A549 (cell line): ENCODE data around the gene FTH1. TPM values are rescaled to one million over a fixed set of nuclear protein-coding genes. Genes with fewer than 3 reads are reported as not detected.

Experiments
- ATAC-seq, 2 experiments: fragments of 200-7000 bp in 1 of 2; fragments of >200 bp in 1 of 2; cut with Nextera tagmentation in 1 of 2; cut with Tn5 transposase in 1 of 2; 3 replicates each; pipeline versions ENCODE4 v1.8.0 to v1.9.1; 2018 to 2020; ENCODE audit warnings: mild to moderate bottlenecking in 1 of 2, moderate library complexity in 1 of 2
- CTCF ChIA-PET: fragments of 300-600 bp; sonication (Branson Sonifier 250); formaldehyde crosslinking; extraction: SDS; loops from one replicate; lab custom pipeline; 2021; ENCODE audit warnings: antibody characterized with exemption, inconsistent platforms; lab: Yijun Ruan, JAX
- POLR2A ChIA-PET: fragments of 350-600 bp; formaldehyde crosslinking; extraction: SDS; loops from one replicate; lab custom pipeline; 2021; ENCODE audit warnings: antibody characterized with exemption, inconsistent platforms; lab: Yijun Ruan, JAX
- DNase-seq, 2 experiments: peaks; one replicate each; pipeline versions ENCODE4 v3.0.0 to v3.0.0-alpha.2; 2011 to 2016; ENCODE audit warnings: low read depth in 1 of 2, low spot score in 1 of 2
- FAIRE-seq: peaks from 2 replicates; lab custom pipeline; 2011; peaks lifted over from hg19 to GRCh38; lab: Jason Lieb, UNC
- H3K27ac ChIP-seq, 2 experiments: fragments of >200 bp; sonication (Bioruptor Twin); formaldehyde crosslinking; 3 replicates each; pipeline ENCODE4 v1.5.1; 2016 to 2017
- H3K4me1 ChIP-seq: fragments of >200 bp; sonication (Bioruptor Twin); formaldehyde crosslinking; 3 replicates; pipeline ENCODE4 v1.6.1; 2016
- H3K4me2 ChIP-seq: fragments of >200 bp; sonication (Bioruptor Twin); formaldehyde crosslinking; 3 replicates; pipeline ENCODE4 v1.6.1; 2016
- H3K4me3 ChIP-seq: fragments of >200 bp; sonication (Bioruptor Twin); formaldehyde crosslinking; 3 replicates; pipeline ENCODE4 v1.5.1; 2016
- H3K9me3 ChIP-seq: fragments of >200 bp; sonication (Bioruptor Twin); formaldehyde crosslinking; 3 replicates; pipeline ENCODE4 v1.6.1; 2016
- CBX2 ChIP-seq: fragments of 200-600 bp; sonication (generic); IDR thresholded peaks from 2 replicates; pipeline ENCODE4 v1.6.1; 2016; ENCODE audit warnings: low read depth, mild to moderate bottlenecking, borderline replicate concordance
- CEBPB ChIP-seq, 2 experiments: fragments of >200 bp in 1 of 2; sonication (Bioruptor Twin) in 1 of 2; formaldehyde crosslinking in 1 of 2; IDR thresholded peaks; 2 replicates each; pipeline ENCODE4 v1.6.1; 2012 to 2016
- EHF ChIP-seq: fragments of 250-450 bp; sonication (Bioruptor Pico); IDR thresholded peaks from 2 replicates; pipeline ENCODE4 v1.5.0; 2020; ENCODE audit warnings: mild to moderate bottlenecking
- EHMT2 ChIP-seq: fragments of 200-600 bp; sonication (generic); IDR thresholded peaks from 2 replicates; pipeline ENCODE4 v1.6.1; 2016; ENCODE audit warnings: antibody characterized with exemption, low read depth, mild to moderate bottlenecking, moderate library complexity
- EP300 ChIP-seq, 2 experiments: fragments of >200 bp; sonication (Bioruptor Twin); formaldehyde crosslinking; IDR thresholded peaks; 2 replicates in 1 of 2; 3 replicates in 1 of 2; pipeline ENCODE4 v1.6.1; 2016 to 2017
- FOSB ChIP-seq: fragments of 250-450 bp; sonication (Bioruptor Pico); IDR thresholded peaks from 2 replicates; pipeline ENCODE4 v1.5.0; 2020; ENCODE audit warnings: mild to moderate bottlenecking, moderate library complexity
- FOXS1 ChIP-seq: fragments of 250-450 bp; sonication (Bioruptor Pico); IDR thresholded peaks from 2 replicates; pipeline ENCODE4 v1.5.0; 2020; ENCODE audit warnings: mild to moderate bottlenecking, moderate library complexity
- JUN ChIP-seq, 2 experiments: fragments of >200 bp; sonication (Bioruptor Twin); formaldehyde crosslinking; IDR thresholded peaks; 2 replicates in 1 of 2; 3 replicates in 1 of 2; pipeline ENCODE4 v1.6.1; 2016 to 2017
- KDM1A ChIP-seq: fragments of 200-600 bp; sonication (generic); IDR thresholded peaks from 2 replicates; pipeline ENCODE4 v1.6.1; 2016; ENCODE audit warnings: low read depth, mild to moderate bottlenecking
- KDM5A ChIP-seq: fragments of 200-600 bp; sonication (generic); IDR thresholded peaks from 2 replicates; pipeline ENCODE4 v1.6.1; 2016; ENCODE audit warnings: antibody characterized with exemption, mild to moderate bottlenecking
- NFE2L2 ChIP-seq: fragments of 150-350 bp; conservative IDR thresholded peaks from 2 replicates; pipeline ENCODE4 v1.6.1; 2014; ENCODE audit warnings: low read length
- RAD21 ChIP-seq, 2 experiments: fragments of >200 bp in 1 of 2; sonication (Bioruptor Twin) in 1 of 2; formaldehyde crosslinking in 1 of 2; IDR thresholded peaks in 1 of 2; conservative IDR thresholded peaks in 1 of 2; 2 replicates in 1 of 2; 3 replicates in 1 of 2; pipeline ENCODE4 v1.6.1; 2012 to 2018; ENCODE audit warnings: inconsistent platforms in 1 of 2
- WGBS: methylation state at CpG from one replicate; pipeline ENCODE4 v1.1.6; 2017; ENCODE audit errors: missing lambda C conversion rate; 5-methylcytosine and 5-hydroxymethylcytosine counted together
- polyA plus RNA-seq, 4 experiments: library from polyadenylated mRNA; depleted of rRNA in 3 of 4; stranded (reverse); fragments of >200 nt; fragmentation: RNase III in 1 of 4; extraction: RNeasy Plus Mini Kit Qiagen cat#74134 plus additional on column Dnase treatment in 1 of 4; gene quantifications; 2 replicates in 3 of 4; 3 replicates in 1 of 4; pipeline ENCODE4 v1.2.3, GENCODE V29; 2011 to 2017
- TF ChIP-seq, protein P1 (sequence below): fragments of >200 bp; sonication (Bioruptor Twin); formaldehyde crosslinking; IDR thresholded peaks from 3 replicates; pipeline ENCODE4 v1.5.1; 2016
- TF ChIP-seq, protein P2 (sequence below): fragments of 450-650 bp; IDR thresholded peaks from 2 replicates; pipeline ENCODE4 v1.6.1; 2014; ENCODE audit warnings: antibody characterized with exemption
- TF ChIP-seq, protein P3 (sequence below): IDR thresholded peaks from 2 replicates; pipeline ENCODE4 v1.6.1; 2012
- TF ChIP-seq, protein P4 (sequence below): IDR thresholded peaks from 2 replicates; pipeline ENCODE4 v1.6.1; 2012; ENCODE audit warnings: low read depth, borderline replicate concordance
- TF ChIP-seq, protein P5 (sequence below): fragments of 200-600 bp; sonication (generic); IDR thresholded peaks from 2 replicates; pipeline ENCODE4 v1.6.1; 2016; ENCODE audit warnings: antibody characterized with exemption, mild to moderate bottlenecking, moderate library complexity
- TF ChIP-seq, protein P6 (sequence below): fragments of >200 bp; sonication (Bioruptor Twin); formaldehyde crosslinking; IDR thresholded peaks from 2 replicates; pipeline ENCODE4 v1.6.1; 2016

Gene FTH1
- polyA plus RNA-seq, 2 of the 4 experiments (the other 2 are of a cell fraction) = 2,791 to 13,747 TPM

DNA sequence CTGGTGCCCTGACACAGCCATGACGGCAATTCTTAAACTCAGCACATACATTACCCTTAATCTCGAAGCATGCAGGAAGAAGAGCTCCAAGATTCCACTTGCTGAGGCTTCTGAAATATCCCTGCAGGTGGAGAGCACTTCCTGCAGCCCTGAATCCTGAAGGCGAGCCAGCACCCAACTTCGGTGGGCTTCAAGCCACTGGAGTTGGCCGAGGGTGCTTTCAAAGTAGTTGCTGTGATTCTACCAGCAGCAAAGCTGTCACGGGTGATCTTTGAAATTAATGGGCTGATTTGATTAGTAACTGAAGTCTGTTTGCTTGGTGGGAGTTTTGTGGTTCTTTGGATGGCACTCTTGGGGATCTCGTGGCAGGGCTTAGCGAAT is 9.0 kb upstream of the FTH1 start (continued):
- TF ChIP-seq, protein P1, sequence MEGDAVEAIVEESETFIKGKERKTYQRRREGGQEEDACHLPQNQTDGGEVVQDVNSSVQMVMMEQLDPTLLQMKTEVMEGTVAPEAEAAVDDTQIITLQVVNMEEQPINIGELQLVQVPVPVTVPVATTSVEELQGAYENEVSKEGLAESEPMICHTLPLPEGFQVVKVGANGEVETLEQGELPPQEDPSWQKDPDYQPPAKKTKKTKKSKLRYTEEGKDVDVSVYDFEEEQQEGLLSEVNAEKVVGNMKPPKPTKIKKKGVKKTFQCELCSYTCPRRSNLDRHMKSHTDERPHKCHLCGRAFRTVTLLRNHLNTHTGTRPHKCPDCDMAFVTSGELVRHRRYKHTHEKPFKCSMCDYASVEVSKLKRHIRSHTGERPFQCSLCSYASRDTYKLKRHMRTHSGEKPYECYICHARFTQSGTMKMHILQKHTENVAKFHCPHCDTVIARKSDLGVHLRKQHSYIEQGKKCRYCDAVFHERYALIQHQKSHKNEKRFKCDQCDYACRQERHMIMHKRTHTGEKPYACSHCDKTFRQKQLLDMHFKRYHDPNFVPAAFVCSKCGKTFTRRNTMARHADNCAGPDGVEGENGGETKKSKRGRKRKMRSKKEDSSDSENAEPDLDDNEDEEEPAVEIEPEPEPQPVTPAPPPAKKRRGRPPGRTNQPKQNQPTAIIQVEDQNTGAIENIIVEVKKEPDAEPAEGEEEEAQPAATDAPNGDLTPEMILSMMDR = no peak
- TF ChIP-seq KDM1A = no peak
- TF ChIP-seq, protein P2, sequence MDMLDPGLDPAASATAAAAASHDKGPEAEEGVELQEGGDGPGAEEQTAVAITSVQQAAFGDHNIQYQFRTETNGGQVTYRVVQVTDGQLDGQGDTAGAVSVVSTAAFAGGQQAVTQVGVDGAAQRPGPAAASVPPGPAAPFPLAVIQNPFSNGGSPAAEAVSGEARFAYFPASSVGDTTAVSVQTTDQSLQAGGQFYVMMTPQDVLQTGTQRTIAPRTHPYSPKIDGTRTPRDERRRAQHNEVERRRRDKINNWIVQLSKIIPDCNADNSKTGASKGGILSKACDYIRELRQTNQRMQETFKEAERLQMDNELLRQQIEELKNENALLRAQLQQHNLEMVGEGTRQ = no peak
- TF ChIP-seq EHMT2 = no peak
- no peak for TF ChIP-seq NFE2L2
- TF ChIP-seq RAD21 (conservative IDR thresholded peaks at IDR 0.05 in 1 of 2, IDR thresholded peaks at IDR 0.05 in 1 of 2) = no peak

DNA sequence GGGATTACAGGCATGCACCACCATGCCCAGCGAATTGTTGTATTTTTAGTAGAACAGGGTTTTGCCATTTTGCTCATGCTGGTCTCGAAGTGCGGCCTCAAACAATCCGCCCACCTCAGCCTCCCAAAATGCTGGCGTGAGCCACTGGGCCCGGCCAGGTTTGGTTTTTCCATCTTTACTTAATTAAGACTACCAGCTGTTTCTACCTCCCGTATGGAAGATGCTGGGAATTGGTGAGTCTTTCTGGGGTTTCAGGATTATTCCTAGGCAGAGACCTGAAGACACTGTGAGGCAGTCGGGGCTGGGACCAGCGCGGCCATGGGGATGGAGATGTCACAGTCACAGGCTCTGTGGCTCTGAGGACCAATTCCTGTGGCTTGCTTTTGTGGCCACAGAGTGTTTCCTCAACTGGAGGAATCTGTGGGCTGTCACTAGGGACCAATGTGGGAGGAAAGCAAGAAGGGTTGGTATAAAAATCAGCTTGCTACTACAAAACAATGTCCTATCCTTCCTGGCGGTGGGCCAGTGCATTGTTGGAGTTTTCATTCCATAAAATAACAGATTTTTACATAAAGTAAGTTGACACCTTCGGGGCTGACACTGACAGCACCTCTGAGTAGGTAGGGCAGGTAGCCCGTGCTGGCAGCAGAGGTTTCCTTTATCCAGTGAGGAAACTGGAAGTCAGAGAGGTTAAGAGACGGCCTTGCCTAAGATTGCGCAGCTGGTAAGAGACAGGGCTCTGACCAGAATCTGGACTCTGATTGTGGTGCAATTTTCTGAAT is 8.4 kb upstream of the FTH1 start:
- peak overlapping the region; percentile 97 to 99 for H3K27ac ChIP-seq

More for the DNA sequence above, 8.4 kb upstream of the FTH1 start:
- ChIA-PET CTCF (interaction anchor here (0.6 to 12.9 kb wide), 7 partner anchors 11 to 106 kb away, joined by 3 to 92 read pairs (median 3); no protein-coding TSS in a partner anchor), POLR2A (no interaction called here)
- H3K4me3 ChIP-seq = no peak overlapping the region
- 94% methylated on average over 15 of the region's 15 CpGs for WGBS
- ATAC-seq = no peak
- peak overlapping the region; percentile 22 for H3K4me2 ChIP-seq
- no peaks in the 10 kb centered on the region for H3K9me3 ChIP-seq
- TF ChIP-seq FOXS1 (CRISPR knock-in tag) (no peak), CEBPB (IDR thresholded peaks at IDR 0.05) (no peak), JUN (IDR thresholded peaks at IDR 0.05) (no peak), CBX2 (no peak), EHF (CRISPR knock-in tag) (no peak), FOSB (CRISPR knock-in tag) (no peak), KDM5A (no peak), EP300 (IDR thresholded peaks at IDR 0.05) (no peak)
- TF ChIP-seq, protein P3, sequence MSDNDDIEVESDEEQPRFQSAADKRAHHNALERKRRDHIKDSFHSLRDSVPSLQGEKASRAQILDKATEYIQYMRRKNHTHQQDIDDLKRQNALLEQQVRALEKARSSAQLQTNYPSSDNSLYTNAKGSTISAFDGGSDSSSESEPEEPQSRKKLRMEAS = no peak
- TF ChIP-seq, protein P4, sequence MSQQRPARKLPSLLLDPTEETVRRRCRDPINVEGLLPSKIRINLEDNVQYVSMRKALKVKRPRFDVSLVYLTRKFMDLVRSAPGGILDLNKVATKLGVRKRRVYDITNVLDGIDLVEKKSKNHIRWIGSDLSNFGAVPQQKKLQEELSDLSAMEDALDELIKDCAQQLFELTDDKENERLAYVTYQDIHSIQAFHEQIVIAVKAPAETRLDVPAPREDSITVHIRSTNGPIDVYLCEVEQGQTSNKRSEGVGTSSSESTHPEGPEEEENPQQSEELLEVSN = no peak
- TF ChIP-seq, protein P5, sequence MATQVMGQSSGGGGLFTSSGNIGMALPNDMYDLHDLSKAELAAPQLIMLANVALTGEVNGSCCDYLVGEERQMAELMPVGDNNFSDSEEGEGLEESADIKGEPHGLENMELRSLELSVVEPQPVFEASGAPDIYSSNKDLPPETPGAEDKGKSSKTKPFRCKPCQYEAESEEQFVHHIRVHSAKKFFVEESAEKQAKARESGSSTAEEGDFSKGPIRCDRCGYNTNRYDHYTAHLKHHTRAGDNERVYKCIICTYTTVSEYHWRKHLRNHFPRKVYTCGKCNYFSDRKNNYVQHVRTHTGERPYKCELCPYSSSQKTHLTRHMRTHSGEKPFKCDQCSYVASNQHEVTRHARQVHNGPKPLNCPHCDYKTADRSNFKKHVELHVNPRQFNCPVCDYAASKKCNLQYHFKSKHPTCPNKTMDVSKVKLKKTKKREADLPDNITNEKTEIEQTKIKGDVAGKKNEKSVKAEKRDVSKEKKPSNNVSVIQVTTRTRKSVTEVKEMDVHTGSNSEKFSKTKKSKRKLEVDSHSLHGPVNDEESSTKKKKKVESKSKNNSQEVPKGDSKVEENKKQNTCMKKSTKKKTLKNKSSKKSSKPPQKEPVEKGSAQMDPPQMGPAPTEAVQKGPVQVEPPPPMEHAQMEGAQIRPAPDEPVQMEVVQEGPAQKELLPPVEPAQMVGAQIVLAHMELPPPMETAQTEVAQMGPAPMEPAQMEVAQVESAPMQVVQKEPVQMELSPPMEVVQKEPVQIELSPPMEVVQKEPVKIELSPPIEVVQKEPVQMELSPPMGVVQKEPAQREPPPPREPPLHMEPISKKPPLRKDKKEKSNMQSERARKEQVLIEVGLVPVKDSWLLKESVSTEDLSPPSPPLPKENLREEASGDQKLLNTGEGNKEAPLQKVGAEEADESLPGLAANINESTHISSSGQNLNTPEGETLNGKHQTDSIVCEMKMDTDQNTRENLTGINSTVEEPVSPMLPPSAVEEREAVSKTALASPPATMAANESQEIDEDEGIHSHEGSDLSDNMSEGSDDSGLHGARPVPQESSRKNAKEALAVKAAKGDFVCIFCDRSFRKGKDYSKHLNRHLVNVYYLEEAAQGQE = no peak
- TF ChIP-seq, protein P6, sequence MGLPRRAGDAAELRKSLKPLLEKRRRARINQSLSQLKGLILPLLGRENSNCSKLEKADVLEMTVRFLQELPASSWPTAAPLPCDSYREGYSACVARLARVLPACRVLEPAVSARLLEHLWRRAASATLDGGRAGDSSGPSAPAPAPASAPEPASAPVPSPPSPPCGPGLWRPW = no peak
- peaks cover 78% of the 10 kb centered on the region for H3K4me1 ChIP-seq
- FAIRE-seq = no peak
- DNase-seq = no peak
